Neuron (in vitro differentiated cells): ENCODE results near the gene BORCS8.
"Not testable (repeated sequence)": the region's sequence is repeated elsewhere in the genome, so short reads cannot be mapped to it uniquely, and the experiment has no call there.

ENCODE experiments used
- H2AFZ ChIP-seq: one replicate; pipeline ENCODE4 v1.6.1; 2013; ENCODE audit warnings: low read depth, mild to moderate bottlenecking, inconsistent platforms, low read length, moderate library complexity
- H3K27me3 ChIP-seq: one replicate; pipeline ENCODE4 v1.6.1; 2013; ENCODE audit warnings: low read length; ENCODE audit not compliant: insufficient read depth
- H3K36me3 ChIP-seq: one replicate; pipeline ENCODE4 v1.6.1; 2013; ENCODE audit warnings: low read length; ENCODE audit not compliant: insufficient read depth
- H3K4me1 ChIP-seq: one replicate; pipeline ENCODE4 v1.6.1; 2013; ENCODE audit warnings: low read length; ENCODE audit not compliant: insufficient read depth
- H3K4me3 ChIP-seq: 2 replicates; pipeline ENCODE4 v1.5.1; 2013; ENCODE audit warnings: mild to moderate bottlenecking, low read length, moderate library complexity
- H3K9me3 ChIP-seq: one replicate; pipeline ENCODE4 v1.6.1; 2013; ENCODE audit warnings: low read length

Gene BORCS8

GRCh38 chr19:19146865-19147264, 45.1 kb downstream of the BORCS8 start:
- Histone ChIP-seq H3K27me3 (no peaks in the 10 kb centered on the region), H3K9me3 (no peaks in the 10 kb centered on the region), H3K4me1 (no peaks in the 10 kb centered on the region), H3K36me3 (peaks cover 12% of the 10 kb centered on the region), H3K4me3 (no peak overlapping the region), H2AFZ (no peak overlapping the region)

DNA sequence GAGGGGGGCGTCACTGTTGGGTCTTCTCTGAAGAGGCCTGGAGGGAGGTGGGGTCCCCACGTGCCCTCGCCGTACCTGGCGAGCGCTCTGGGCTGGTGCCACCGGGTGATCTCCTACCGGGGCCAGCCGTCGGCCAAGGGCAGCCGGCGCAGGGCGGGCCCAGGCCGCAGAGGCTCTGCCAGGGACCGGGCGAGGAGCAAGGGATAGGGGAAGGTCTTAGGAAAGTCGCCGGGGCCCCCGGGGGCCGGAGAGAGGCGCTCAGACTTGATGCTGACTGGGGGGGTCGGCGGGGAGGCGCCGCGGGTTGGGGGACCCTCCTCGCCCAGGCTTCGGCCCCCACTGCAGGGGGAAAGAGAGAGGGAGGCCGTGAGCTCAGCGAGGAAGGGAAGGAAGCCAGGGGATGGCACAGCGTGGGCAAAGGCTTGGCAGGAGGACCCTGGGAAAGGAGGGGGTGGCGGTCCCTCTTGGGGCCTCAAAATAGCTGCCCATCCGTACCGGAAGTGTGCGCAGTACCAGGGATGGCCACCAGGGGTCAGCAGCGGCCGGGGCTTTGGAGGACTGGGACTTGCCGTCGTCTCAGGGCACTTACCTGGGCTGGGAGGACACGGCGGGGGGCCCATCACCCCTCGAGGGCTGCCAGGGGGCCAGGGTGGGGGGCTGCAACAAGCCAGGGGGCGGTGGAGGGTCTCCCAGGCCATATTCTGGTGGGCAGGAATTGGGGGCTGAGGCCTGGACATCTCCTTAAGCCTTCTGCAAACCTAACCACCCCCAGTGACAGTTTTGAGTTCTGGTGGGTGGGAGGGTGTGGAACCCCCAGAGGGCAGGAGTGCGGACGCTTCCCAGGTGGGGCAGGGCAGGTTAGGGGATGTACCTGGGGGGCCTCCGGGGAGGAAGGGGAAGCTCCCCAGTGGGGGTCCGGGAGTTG, 46.0 kb downstream of the BORCS8 start:
- Histone ChIP-seq H3K9me3 (no peaks in the 10 kb centered on the region), H3K27me3 (no peaks in the 10 kb centered on the region), H2AFZ (no peak overlapping the region), H3K4me1 (no peaks in the 10 kb centered on the region), H3K36me3 (peaks cover 12% of the 10 kb centered on the region), H3K4me3 (no peak overlapping the region)

GRCh38 chr19:19145281-19145680, 46.7 kb downstream of the BORCS8 start:
- H3K4me3 ChIP-seq = no peak overlapping the region
- no peak overlapping the region for H2AFZ ChIP-seq
- H3K36me3 ChIP-seq = peaks cover 12% of the 10 kb centered on the region
- H3K9me3 ChIP-seq = no peaks in the 10 kb centered on the region
- H3K27me3 ChIP-seq = no peaks in the 10 kb centered on the region
- H3K4me1 ChIP-seq = no peaks in the 10 kb centered on the region

- Histone ChIP-seq H3K4me3 (no peak overlapping the region), H2AFZ (no peak overlapping the region), H3K27me3 (no peaks in the 10 kb centered on the region), H3K9me3 (no peaks in the 10 kb centered on the region), H3K36me3 (peaks cover 2% of the 10 kb centered on the region), H3K4me1 (no peaks in the 10 kb centered on the region)
Measured at GRCh38 chr19:19142347-19142746, 49.6 kb downstream of the BORCS8 start.

- no peaks in the 10 kb centered on the region for H3K4me1 ChIP-seq
- H3K4me3 ChIP-seq = no peak overlapping the region
- H3K9me3 ChIP-seq = no peaks in the 10 kb centered on the region
- no peaks in the 10 kb centered on the region for H3K36me3 ChIP-seq
- H3K27me3 ChIP-seq = no peaks in the 10 kb centered on the region
- no peak overlapping the region for H2AFZ ChIP-seq
Measured at GRCh38 chr19:19140476-19140875, 51.5 kb downstream of the BORCS8 start.

GRCh38 chr19:19139876-19140229, 52.1 kb downstream of the BORCS8 start:
- no peaks in the 10 kb centered on the region for H3K4me1 ChIP-seq
- no peaks in the 10 kb centered on the region for H3K27me3 ChIP-seq
- no peak overlapping the region for H3K4me3 ChIP-seq
- no peak overlapping the region for H2AFZ ChIP-seq
- no peaks in the 10 kb centered on the region for H3K9me3 ChIP-seq
- no peaks in the 10 kb centered on the region for H3K36me3 ChIP-seq

DNA sequence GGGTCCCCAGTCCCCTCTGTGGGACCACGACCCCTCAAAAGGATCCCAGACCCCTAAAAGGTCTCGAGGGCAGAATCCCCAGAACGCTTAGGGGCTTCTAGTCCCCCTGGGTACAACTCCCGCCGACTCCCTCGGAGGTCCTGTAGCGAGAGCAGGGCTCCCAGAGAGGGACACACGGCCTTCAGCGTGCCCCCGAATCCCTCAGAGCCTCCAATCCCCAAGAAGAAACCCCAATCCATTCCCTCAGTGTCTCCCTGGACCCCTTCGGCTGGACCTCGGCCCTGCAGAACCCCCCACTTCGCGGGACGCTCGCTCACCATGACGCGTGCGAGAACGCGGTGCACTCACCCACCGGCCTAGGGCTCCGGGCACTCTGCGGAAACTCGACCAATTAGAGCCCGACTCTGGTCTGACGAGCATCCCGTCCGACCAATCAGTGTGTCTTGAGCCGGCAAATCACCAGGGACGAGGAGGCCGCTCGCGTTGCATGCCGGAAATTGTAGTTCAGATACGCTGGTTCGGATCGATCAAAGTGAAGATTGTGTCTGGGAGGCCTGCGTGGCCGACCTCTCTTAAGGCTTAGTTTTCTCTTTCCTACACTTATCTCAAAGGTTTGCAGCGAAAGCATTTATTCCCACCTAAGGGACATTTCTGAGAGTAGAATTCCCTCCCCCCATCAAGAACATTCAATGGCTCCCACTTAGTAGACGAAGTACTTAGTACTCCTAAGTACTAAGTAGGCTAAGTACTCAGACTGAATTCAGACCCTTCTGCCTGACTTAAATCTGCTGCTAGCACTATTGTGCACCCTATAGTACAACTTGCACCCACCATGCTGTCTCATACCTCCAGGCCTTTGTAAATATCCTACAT, 53.6 kb downstream of the BORCS8 start, which contains the start of gene TMEM161A:
TSS of gene TMEM161A (minus strand) at position 370 of the 873 bp plus-strand sequence. CDS start at position 320, 50 bp downstream.
- H3K4me1 ChIP-seq = no peaks in the 10 kb centered on the region
- no peaks in the 10 kb centered on the region for H3K36me3 ChIP-seq
- H3K9me3 ChIP-seq = no peaks in the 10 kb centered on the region
- H3K4me3 ChIP-seq = peak within 1 kb of the TSS; percentile 76
- H3K27me3 ChIP-seq = no peaks in the 10 kb centered on the region
- H2AFZ ChIP-seq = peak within 1 kb of the TSS; percentile 78

DNA sequence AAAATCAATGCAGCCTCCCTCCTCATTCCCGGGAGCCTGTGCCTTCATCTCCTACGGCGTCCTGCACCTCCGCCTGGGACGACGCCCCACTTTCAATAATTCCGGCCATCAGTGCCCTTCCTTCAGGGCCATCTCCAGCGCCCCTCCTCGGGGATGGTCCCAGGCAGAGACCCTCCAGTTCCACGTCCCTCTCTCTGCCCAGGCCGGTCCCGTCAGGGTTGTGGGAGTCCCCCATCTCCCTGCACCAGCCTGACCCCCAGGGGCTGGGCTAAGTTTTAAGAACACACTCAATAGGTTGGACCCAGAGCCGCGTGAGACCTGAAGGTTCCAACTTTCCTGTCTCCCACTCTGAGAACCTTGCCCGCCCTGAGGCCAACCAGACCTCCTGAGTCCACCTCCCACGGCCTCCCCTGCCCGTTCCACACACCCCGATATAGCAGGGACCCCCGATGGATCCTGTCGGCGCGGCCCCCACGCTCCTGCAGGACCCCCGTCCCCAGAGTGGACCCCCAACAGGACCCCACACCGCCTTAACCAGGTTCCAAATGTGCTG, 54.3 kb downstream of the BORCS8 start:
- H3K36me3 ChIP-seq = no peaks in the 10 kb centered on the region
- no peaks in the 10 kb centered on the region for H3K4me1 ChIP-seq
- H3K9me3 ChIP-seq = no peaks in the 10 kb centered on the region
- H3K4me3 ChIP-seq = peak overlapping the region; percentile 76
- H2AFZ ChIP-seq = peak overlapping the region; percentile 78
- no peaks in the 10 kb centered on the region for H3K27me3 ChIP-seq

- H3K4me1 ChIP-seq, H3K9me3 ChIP-seq, H3K27me3 ChIP-seq, H3K36me3 ChIP-seq, H3K4me3 ChIP-seq, H2AFZ ChIP-seq: not testable (repeated sequence)
Measured at GRCh38 chr19:19135713-19136112, 56.2 kb downstream of the BORCS8 start.

DNA sequence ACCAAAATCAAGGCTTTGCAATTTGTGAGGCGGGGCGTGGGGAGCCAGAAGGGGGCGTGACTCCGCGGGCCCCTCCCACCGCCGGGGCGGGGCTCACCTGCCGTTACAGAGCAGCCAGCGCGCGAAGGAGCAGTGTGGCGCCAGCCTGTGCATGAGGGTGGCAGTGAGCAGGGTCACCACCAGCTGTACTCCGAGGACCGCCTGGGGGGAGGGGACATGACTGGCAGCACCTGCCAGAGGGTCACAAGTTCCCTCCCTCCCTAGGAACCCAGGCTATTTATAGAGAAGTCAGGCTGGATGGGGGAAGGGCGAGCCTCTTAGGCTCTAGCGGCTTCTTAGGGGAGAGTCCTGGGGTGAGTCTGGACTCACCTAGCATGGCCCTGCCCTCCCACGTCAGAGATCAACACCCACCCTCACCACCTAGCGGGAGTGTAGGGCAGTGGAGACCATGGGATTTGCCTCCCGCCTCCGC, 57.2 kb downstream of the BORCS8 start:
- H2AFZ ChIP-seq = no peak overlapping the region
- no peak overlapping the region for H3K4me3 ChIP-seq
- H3K9me3 ChIP-seq = peaks cover 6% of the 10 kb centered on the region

GRCh38 chr19:19133985-19134384, 58.0 kb downstream of the BORCS8 start:
- Histone ChIP-seq H3K27me3 (no peaks in the 10 kb centered on the region), H3K36me3 (peaks cover 4% of the 10 kb centered on the region), H3K9me3 (peaks cover 6% of the 10 kb centered on the region), H2AFZ (no peak overlapping the region), H3K4me1 (no peaks in the 10 kb centered on the region), H3K4me3 (no peak overlapping the region)

More for the DNA sequence above, 57.2 kb downstream of the BORCS8 start:
- Histone ChIP-seq H3K27me3 (no peaks in the 10 kb centered on the region), H3K36me3 (peaks cover 4% of the 10 kb centered on the region), H3K4me1 (no peaks in the 10 kb centered on the region)

DNA sequence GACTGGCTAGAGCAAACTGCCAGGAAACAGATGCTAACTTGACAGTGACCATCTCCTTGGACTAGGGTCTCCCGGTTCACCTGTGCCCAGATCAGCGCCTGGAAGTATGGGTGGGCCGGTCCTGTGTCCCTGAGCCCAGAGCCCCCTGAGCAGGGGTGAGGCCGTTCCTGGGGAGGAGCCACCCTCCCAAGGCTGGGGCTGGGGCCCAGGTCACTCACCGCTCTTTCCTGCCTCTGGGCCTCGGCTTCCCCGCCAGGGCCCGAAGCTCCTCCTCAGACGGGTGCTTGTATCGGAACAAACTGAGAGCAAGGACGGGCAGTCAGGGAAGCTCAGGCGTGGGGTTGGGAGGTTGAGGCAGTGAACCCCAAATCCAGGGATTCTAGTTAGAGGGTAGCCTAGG, 59.0 kb downstream of the BORCS8 start:
- no peaks in the 10 kb centered on the region for H3K27me3 ChIP-seq
- H3K4me3 ChIP-seq = no peak overlapping the region
- no peak overlapping the region for H2AFZ ChIP-seq
- peaks cover 4% of the 10 kb centered on the region for H3K36me3 ChIP-seq
- H3K4me1 ChIP-seq = no peaks in the 10 kb centered on the region
- H3K9me3 ChIP-seq = peaks cover 6% of the 10 kb centered on the region

GRCh38 chr19:19131989-19132388, 60.0 kb downstream of the BORCS8 start:
- Histone ChIP-seq H3K4me3 (no peak overlapping the region), H3K27me3 (no peaks in the 10 kb centered on the region), H3K4me1 (no peaks in the 10 kb centered on the region), H2AFZ (no peak overlapping the region), H3K36me3 (peaks cover 4% of the 10 kb centered on the region), H3K9me3 (peaks cover 6% of the 10 kb centered on the region)
